Posterior cingulate gyrus (tissue), 11 donors: ENCODE measurements around the gene CD300LF.

Experiments
- DNase-seq, 10 donors: peaks; one replicate each; pipeline versions ENCODE4 v3.0.0 to v3.0.0-alpha.2; 2020 to 2021; ENCODE audit warnings: mixed read lengths in 3 of 10
- intact Hi-C: fragments of 100-400 bp; cut with DNase I; formaldehyde crosslinking; loops from one replicate; pipeline ENCODE4 v1.15.1; 2023

Gene CD300LF

GRCh38 chr17:74732042-74732867, 19.5 kb upstream of the CD300LF start:
- intact Hi-C loops = no loop called here
- peak in 2 of 10 donors; percentile 36 to 69 for DNase-seq

- intact Hi-C loops = no loop called here
- peak in 1 of 10 donors; percentile 73 for DNase-seq
These were observed 18.6 kb upstream of the CD300LF start for GRCh38 chr17:74731347-74731605.

- intact Hi-C loops = no loop called here
- peak in 2 of 10 donors; percentile 69 to 72 for DNase-seq
These were observed 18.0 kb upstream of the CD300LF start for GRCh38 chr17:74730491-74731346.

DNA sequence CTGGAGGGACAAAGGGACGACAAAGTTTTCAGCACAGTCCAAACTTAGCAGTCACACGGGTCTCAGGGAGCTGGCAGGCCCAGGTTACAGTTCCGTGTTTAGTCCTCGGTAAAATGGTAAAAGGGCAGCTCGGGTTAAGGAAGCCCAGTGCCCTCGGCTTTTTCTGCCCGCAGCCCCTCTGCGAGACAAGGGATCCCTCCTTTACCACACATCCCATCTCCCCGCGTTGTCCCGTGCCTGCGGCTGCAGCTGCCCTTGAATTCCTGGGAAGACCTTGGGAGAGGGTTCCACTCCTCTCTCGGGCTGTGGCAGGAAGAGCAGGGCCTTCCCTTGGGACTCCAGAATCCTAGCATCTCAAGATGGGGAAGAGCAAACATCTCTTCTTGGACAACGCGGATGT, 17.1 kb upstream of the CD300LF start:
- intact Hi-C loops = no loop called here
- DNase-seq = peak in 2 of 10 donors; percentile 44 to 58

DNA sequence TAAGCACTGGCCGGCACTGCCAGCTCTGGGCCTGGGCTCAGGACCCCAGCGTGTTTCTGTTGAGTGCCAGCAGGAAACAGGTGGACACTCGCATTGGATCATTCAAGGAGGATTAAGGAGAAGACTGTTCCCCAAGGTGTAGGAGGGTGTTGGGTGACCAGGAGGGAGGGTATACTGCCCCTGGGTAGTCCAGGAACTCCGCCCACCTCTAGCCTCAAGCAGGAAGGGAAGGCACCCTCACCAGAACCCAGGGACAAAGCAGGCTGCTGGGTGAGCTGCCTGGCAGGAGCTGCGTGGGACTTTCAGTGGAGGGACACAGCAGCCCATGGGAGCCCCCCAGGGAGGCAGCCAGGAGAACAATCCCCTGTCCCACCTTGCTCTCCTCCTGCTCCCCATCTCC, 16.6 kb upstream of the CD300LF start:
- intact Hi-C loops = no loop called here
- DNase-seq = peak in 1 of 10 donors; percentile 44

- DNase-seq = no peak
- intact Hi-C loops = no loop called here
These were observed 16.0 kb upstream of the CD300LF start for GRCh38 chr17:74728702-74729075.

GRCh38 chr17:74728033-74728701, 15.4 kb upstream of the CD300LF start:
- intact Hi-C loops = no loop called here
- no peak for DNase-seq

DNA sequence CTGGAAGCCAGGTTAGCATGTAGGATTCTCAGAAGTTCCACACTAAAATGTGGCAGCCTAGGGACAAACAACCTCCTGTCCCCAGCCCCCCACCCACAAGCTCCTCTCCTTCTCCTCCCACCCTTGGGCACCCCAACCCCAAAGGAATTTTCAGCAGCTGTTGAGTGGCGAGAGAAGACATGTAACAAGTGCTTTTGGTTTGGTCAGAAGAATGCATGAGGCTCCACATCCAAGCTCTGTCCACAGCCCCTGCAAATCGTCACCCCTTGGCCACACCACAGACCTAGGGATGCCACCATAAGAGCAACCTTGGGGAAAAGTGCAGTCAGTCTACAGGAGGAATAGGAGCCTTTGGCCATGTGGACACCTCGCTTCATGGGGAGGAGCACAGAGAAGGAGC, 12.4 kb upstream of the CD300LF start:
- intact Hi-C loops = no loop called here
- peak in 1 of 10 donors; percentile 22 for DNase-seq

GRCh38 chr17:74723891-74724290, 11.2 kb upstream of the CD300LF start:
- peak in 1 of 10 donors; percentile 64 for DNase-seq
- intact Hi-C loops = no loop called here

DNA sequence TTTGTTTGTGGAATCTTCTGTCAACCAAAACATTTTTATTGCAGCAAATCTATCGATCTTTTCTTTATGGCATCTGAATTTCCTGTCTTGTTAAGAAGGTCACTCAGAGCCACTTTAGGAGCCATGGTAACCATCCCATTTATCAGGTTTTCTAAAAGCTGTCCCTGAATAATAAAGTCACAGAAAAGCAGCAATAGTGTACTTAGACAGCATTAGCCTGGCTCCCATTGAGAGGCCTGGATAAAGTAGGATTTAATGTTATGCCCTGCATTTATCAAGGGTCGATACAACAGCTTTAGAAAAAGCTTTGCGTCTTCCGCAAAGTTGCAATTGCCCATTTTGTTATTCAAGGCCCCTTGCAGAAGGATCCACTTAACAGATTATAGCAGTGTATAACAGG, 10.1 kb upstream of the CD300LF start:
- intact Hi-C loops = no loop called here
- no peak for DNase-seq

DNA sequence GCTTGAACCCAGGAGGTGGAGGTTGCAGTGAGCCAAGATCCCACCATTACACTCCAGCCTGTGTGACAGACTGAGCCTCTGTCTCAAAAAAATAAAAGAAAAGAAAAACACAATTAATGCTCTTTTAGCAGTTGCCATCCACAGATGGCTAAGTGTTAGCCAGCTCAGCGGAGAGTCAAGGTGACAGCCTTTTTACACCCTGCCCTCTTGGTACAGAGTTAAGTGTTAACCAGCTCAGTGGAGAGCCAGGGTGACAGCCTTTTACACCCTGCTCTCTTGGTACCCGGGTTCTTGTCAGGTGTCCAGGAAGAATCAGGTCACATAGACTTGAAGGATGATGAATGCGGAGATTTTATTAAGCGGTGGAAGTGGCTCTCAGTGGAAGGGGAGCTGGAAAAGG, 7.8 kb upstream of the CD300LF start:
- intact Hi-C loops = no loop called here

GRCh38 chr17:74715144-74715543, 2.4 kb upstream of the CD300LF start:
- intact Hi-C loops = no loop called here
- peak in 1 of 10 donors; percentile 18 for DNase-seq

More for the DNA sequence above, 7.8 kb upstream of the CD300LF start:
- no peak for DNase-seq

DNA sequence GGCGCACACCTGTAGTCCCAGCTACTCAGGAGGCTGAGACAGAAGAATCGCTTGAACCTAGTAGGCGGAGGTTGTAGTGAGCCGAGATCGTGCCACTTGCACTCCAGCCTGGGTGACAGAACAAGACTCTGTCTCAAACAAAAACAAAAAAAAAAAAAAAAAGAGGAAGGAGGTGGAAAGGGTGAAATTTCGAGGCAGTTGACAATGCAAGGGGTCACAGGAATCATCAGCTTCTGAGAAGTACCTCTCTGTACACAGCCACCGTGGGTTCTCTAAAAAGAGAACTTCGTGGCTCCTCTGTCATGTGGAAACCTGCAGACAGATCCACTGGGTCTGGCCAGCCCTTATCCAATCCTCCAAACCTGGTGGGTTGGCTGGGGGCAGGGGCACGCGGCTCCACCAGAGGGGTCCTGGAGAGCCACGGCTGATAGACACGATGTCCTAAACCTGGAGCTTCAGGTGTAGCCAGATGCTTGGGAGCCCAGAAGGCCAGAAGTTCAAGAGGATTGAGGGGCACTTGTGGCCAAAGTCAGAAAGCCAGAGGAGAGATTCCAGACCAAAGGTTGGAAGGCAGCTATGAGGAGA, 540 bp upstream of the CD300LF start:
- peak in 1 of 10 donors; percentile 36 for DNase-seq
- intact Hi-C loops = no loop called here

- intact Hi-C loops = no loop called here
- no peak for DNase-seq
These were observed 422 bp downstream of the CD300LF start for GRCh38 chr17:74712301-74712700.

DNA sequence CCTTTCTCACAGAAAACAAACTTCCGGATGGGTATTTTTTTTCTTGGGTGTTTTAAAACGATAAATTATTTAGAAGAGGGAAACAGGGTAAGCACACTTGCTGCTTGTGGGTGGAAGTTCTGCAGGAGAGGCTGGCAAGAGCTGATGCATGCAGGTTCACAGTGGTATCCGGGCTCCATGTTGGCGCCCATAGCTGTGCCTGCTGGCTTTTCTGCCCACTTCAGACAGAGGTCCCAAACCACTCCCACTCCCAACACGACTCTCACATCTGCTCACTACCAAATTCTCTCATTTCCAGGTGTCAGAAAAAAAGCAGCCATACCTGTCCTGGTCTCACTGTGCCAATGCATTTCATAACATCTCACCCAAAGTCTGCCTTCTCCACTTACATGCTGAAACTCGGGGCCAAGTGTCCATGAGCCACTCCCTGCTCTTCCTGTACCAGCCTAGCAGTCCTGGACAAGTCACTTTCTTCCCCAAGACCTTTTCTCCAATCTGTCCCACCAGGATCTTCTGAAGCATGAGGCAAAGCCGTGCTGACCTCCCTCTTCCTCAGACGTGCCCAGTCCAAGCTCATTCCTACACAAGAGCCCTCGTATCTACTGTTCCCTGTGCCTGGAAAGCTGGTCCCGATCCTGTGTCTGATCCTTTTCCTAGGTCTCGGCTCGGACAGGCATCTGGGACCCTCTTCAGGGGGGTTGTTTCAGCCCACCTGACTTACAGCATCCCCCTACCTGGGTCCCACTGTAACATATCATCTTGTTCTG, 1.5 kb downstream of the CD300LF start:
- intact Hi-C loops = no loop called here
- DNase-seq = peak in 1 of 10 donors; percentile 36

DNA sequence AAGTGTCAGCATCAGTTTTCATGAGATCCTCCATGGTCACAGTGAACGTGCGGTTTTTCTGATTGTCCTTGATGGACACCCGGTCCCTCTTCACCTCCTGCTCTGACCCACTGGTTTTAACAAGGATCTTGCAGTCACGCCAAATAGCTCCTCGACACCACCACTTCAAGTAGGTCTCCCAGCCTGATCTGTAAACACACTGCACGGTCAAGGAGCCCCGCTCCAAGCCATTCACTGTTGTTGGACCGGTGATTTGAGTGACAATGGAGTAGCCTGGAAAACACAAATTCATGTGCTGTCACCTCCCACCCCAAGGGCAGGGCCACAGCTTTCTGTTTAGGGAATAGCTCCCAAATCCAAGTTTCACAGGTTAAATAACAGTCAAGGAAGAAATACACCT, 8.2 kb downstream of the CD300LF start:
- intact Hi-C loops = no loop called here
- DNase-seq = peak in 1 of 10 donors; percentile 55

DNA sequence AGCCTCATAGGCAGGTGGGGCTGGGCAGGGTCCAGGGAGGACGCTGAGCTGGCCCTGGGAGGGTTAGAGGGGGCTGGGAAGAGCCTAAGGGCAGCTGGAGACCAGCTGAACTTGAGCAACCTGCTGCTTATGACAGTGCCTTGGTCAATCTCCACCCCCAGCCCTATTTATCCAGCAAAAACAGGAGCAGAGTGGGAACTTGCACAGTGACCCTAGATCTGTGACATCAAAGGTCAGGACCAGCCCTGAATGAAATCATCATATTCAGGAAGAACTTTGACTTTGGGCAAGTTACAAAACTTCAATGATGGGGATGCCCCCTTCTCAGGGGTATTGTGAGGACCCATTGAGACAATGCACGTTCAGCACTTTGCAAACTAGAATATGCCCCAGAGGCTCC, 9.4 kb downstream of the CD300LF start:
- DNase-seq = no peak
- intact Hi-C loops = no loop called here

DNA sequence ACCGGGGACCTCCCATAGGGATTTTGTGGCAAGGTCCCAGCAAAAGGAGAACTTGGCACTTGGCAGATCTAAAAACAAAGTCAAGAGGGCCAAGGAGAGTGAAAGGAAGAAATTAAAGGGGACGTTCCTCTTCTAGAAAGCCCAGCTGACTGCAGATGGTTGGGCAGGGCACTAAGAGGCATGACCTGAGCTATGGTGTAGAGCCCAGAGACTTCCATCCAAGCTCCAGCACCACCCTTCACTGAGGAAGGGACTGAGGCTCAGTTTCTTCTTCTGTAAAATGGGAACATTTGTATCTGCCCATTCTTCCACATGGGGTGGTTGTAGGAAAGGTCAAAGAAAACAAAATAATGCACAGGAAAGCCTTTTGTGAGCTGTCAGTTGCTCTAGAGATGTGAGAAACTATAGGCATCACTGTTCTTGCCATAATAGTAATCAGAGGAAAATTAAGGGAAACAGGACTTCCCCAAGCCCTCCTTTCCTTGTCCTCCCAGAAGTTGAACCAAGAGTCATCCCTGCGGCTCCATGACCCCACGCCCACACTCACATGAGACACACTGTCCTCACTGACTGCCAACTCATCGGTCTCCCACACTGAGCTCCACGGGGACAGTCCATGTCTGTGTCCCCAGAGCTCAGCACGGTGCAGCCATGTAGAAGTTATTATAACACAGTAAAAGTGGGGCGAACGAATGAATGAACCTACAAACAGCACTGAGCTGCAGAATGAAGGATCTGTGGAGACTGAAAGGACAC, 10.4 kb downstream of the CD300LF start:
- peak in 1 of 10 donors; percentile 18 for DNase-seq
- intact Hi-C loops = no loop called here

GRCh38 chr17:74699236-74699635, 13.5 kb downstream of the CD300LF start:
- intact Hi-C loops = no loop called here
- DNase-seq = peak in 1 of 10 donors; percentile 24
